DMS 273 treated with DMSO at 0.1 percent for 48 hours (cell line): ENCODE data around the gene PEPD.

ENCODE experiments used
- DNase-seq: peaks from one replicate; lab custom pipeline; 2025; lab: John Stamatoyannopoulos, UW

The PEPD gene

DNA sequence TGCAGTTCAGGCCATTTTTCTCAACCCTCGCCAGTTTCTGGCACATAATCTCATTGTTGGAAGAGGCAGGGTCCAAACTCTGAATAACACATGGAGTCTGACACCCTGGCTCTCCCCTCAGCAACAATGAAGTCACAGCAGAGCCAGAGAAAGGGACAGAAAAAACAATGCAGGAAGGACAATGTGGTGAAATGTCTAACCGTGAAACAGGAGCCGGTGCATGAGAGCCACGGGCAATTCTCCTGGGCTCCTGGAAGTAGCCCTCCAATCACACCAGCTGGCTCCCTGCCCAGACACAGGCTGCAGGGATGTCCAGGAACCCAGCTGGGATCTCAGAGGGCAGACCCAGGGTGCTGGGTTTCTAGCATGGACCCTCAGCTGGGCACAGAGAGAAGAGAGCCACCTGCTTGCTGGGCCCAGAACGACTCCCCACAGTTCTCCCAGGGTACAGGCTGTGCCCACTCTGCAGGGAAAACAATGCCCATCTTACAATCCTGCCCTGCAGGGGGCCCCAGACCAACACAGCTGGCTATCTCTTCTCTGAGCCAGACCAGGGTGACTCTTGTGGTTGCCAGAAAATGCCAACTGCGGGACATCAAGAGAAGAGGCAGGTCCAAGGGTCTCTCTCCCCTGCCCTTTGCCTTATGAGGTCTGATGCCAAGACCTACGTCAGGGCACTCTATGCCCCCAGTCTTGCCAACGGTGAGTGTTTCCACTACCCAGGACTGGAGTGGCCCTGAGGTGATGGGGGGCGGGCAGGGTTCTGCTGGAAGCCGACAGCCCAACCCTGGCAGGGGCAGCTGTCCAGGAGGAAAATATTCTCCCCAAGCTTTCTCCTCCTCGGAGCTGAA is 83.5 kb downstream of the PEPD start:
- DNase-seq = no peak

- no peak for DNase-seq
Measured at GRCh38 chr19:33437393-33437820, 84.2 kb downstream of the PEPD start.

- DNase-seq = no peak
Measured at GRCh38 chr19:33436360-33437345, 84.9 kb downstream of the PEPD start.

DNA sequence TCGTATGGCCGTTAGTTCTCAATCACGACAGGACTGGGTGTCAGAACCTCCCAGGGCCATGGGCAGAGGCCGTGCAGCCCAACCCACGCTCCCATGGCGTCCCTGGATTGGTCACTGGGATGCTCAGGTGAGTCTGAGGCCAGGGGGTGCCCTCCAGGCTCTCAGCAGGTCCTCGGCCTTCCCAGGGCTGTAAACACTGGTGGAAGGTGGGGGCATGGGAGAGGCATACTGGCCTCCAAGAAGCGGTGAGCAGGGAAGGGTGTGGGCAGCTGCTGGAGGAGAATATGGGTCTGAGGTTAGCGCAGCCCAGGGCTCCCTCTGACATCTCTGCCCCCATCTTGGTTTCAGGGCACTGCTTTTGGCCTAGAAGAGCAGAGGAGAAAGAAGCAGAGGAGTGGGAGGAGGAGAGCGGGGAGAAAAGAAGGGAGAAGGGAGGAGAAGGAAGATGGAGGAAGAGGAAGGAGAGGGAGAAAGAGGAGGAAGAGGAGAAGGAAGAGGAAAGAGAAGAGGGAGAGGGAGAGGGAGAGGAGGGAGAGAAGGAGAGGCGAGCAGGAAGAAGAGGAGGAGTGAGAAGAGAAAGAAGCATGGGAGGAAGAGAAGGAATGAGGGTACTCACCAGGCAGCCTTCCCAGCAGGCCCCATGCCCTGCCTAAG is 85.8 kb downstream of the PEPD start:
- no peak for DNase-seq

DNA sequence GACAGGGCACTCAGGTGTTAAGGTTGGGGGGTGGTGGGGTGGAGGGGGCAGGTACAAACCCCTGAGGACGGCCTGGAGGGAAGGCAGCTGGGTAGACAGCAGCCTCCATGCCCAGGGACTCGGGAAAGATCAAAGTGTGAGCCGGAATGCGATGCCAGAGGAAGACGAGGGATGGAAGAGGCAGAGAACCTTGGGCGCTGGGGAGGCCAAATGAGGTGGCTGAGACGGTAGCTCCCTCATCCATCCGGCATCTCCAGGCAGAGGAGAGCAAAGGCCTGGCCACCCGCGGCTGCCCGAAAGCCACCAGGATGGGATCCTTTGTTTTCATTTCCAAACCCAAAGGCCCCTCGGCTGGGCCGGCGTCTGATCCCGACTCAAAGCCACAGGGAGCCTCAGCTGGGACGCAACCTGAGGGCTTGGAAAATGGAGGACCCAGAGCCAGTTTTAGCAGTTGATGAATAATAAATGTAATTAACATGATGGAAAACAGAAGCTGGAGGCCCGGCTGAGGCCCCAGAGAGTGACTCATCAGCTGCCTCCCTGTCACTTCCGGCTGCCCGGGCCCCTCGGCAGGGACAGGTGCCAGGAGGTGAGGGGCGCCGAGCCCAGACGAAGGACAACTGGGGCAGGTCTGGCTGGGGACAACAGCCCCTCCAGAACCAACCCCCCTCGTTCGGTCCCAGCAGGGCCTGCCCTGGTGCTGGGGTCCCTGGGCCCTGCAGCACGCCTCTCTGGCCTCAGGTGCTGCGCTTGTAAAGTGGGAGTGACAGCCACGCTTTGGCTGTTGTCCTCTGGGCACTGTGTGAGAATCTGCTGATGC is 86.5 kb downstream of the PEPD start:
- no peak for DNase-seq

GRCh38 chr19:33434069-33434885 is 87.3 kb downstream of the PEPD start:
- DNase-seq = no peak

DNA sequence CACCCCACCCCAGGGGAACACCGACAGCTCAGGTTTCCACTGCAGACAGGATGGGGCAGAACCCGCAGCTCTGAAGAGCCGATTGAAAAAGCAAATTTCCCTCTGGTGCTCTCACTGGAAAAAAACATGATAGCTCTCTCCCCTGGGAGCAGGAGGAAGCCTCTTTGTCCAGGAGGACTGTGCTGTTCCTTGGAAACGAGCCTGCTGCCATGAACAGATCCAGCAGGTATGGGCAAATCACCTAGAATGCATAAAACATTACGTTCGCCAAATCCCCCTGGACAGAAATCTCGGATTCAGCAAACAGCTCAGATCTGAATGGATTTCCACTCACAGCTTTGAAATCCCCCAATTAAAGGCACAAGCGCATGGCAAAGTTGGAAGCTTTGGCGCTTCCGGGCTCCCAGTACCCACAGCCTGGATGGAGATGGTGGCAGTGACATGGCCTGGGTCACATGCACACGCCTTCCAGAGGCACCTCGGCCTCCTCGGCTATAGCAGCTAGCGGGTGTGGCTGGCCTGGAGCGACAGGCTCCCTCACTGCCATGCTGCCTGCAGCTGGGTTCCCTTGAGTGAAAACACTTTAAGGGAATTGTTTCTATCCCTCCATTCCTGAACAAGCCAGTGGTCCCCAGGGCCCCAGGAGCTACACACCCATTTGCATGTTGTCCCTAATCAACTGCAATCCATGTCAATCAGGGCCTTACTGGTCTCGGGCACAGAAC is 89.0 kb downstream of the PEPD start:
- DNase-seq = no peak

GRCh38 chr19:33432015-33432414 is 89.6 kb downstream of the PEPD start:
- no peak for DNase-seq

DNA sequence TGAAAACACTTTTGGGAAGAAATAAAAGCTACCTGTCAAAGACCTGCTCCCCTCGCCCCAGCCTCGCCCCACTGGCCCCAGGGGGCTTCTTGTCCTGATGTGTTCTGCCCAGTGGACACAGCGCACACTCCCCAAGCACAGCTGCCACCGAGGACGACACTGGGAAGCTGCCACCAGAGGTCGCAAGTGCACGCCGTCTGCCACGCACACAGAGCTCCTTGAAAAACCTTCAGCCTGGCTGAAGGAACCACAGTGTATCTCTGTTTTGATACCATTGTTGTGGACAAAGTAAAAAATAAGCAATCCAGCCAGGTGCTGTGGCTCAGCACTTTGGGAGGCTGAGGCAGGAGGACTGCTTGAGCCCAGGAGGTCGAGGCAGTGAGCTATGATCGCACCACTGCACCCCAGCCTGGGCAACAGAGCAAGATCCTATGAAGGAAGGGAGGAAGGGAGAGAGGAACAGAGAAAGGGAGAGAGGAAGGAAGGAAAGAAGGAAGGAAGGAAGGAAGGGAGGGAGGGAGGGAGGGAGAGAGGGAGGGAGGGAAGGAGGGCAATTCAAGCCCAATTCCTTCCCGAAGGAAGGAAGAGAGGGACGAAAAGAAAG is 90.8 kb downstream of the PEPD start:
- peak; percentile 40 for DNase-seq

DNA sequence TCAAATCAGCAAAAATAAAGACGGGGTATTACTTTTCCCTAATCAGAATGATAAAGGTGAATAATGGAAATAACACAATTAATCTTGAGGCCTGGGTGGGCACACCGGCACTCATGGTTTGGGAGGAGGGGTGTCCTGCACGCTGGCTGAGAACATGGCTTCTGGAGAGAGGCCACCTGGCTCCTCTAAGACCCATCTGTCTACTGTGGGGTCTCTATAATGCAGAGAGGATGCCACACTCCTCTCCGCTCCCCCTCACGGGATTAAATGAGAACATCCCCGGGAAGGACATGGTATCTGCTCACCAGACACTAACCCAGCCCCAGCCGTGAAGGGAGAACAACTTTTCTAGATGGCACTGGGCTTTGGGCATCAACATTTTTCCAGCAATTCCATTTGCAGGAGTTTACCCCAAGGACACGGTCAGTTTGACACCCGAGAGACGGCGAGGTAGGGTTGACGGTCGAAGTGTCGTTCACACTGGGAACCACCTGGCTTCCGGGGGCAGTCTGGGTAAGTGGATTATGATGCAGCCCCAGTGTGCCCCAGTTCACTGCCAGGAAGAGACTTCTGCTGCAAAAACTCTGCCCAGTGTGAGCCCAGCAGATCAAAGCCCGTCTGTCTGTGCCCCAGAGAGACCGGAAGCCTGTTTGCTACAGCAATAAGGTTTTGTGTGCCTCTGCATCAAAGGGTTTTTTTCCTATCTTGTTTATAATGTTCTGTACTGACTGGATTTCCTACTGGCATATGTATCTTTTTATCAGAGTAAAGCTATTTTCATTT is 91.5 kb downstream of the PEPD start:
- DNase-seq = no peak

- DNase-seq = no peak
Measured at GRCh38 chr19:33428627-33429125, 92.9 kb downstream of the PEPD start.

- DNase-seq = no peak
Measured at GRCh38 chr19:33427801-33428626, 93.6 kb downstream of the PEPD start.

- DNase-seq = peak; percentile 4
Measured at GRCh38 chr19:33426621-33427361, 94.8 kb downstream of the PEPD start.

GRCh38 chr19:33424181-33424580 is 97.4 kb downstream of the PEPD start:
- DNase-seq = no peak

DNA sequence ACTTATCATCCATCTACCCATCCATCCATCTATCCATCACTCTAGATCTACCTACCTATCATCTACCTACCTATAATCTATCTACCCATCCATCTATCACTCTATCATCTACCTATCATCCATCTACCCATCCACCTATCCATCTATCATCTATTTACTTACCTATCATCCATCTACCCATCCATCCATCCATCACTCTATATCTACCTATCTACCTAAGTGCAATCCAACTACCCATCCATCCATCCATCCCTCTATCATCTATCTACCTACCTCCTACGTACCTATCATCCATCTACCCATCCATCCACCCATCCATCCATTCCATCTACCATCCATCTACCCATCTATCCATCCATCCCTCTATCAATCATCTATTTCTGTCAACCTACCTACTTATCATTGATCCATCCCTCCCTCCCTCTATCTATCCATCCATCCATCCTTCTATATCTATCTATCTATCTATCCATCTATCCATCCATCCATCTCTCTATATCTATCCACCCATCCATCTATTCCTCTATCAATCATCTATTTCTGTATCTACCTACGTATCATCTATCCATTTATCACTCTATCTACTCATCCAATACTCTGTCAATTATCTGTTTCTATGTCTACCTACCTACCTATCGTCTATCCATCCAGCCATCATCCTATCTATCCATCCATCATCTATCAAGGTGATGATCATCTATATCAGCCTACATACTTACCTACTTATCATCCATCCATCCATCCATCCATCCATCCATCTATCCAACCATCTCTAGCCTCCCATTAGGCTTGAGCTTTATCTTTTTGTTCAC is 99.0 kb downstream of the PEPD start:
- DNase-seq = no peak

GRCh38 chr19:33421368-33421767 is 100.2 kb downstream of the PEPD start:
- no peak for DNase-seq
